CD14-positive monocyte (primary cell): ENCODE results near the gene FAM181A. TPM values are rescaled to one million over a fixed set of nuclear protein-coding genes. Genes with fewer than 3 reads are reported as not detected.

Source experiments
- DNase-seq, 3 donors: peaks; one replicate each; pipeline ENCODE4 v3.0.0-alpha.2; 2011 to 2022
- H2AFZ ChIP-seq: 2 replicates; pipeline ENCODE4 v1.6.0; 2012; ENCODE audit warnings: mild to moderate bottlenecking, low read depth, low read length, inconsistent platforms; ENCODE audit not compliant: insufficient read depth, poor library complexity, severe bottlenecking
- H3K27ac ChIP-seq, 2 donors: 1 replicate in 1 of 2; 2 replicates in 1 of 2; pipeline ENCODE4 v1.5.1; 2012 to 2013; ENCODE audit warnings: low read length in 2 of 2, control low read depth in 1 of 2, inconsistent platforms in 1 of 2, low read depth in 1 of 2, mild to moderate bottlenecking in 1 of 2
- H3K27me3 ChIP-seq, 2 donors: one replicate each; pipeline versions ENCODE4 v1.6.0 to v1.6.1; 2011 to 2013; ENCODE audit warnings: low read length in 2 of 2; ENCODE audit not compliant: control insufficient read depth in 2 of 2, insufficient read depth in 2 of 2
- H3K36me3 ChIP-seq, 2 donors: replicated peaks in 1 of 2; 1 replicate in 1 of 2; 2 replicates in 1 of 2; pipeline versions ENCODE4 v1.5.1 to v1.6.1; 2012 to 2013; ENCODE audit warnings: low read length in 2 of 2, control low read depth in 1 of 2, inconsistent platforms in 1 of 2, mild to moderate bottlenecking in 1 of 2; ENCODE audit not compliant: insufficient read depth in 2 of 2, control insufficient read depth in 1 of 2
- H3K4me1 ChIP-seq, 2 donors: 1 replicate in 1 of 2; 2 replicates in 1 of 2; pipeline versions ENCODE4 v1.5.1 to v1.6.1; 2012 to 2013; ENCODE audit warnings: low read length in 2 of 2, control low read depth in 1 of 2, inconsistent platforms in 1 of 2, mild to moderate bottlenecking in 1 of 2, moderate library complexity in 1 of 2; ENCODE audit not compliant: insufficient read depth in 2 of 2, control insufficient read depth in 1 of 2
- H3K4me2 ChIP-seq: replicated peaks from 2 replicates; pipeline ENCODE3; 2012; ENCODE audit warnings: low read length, moderate library complexity, mild to moderate bottlenecking; ENCODE audit not compliant: poor library complexity, severe bottlenecking; ENCODE audit errors: extremely low read depth
- H3K4me3 ChIP-seq, 3 experiments: fragments of 200-600 bp in 1 of 3; sonication (generic) in 1 of 3; replicated peaks in 1 of 3; 1 replicate in 2 of 3; 2 replicates in 1 of 3; pipeline ENCODE4 v1.5.1; 2011 to 2013; ENCODE audit warnings: low read length in 3 of 3, mild to moderate bottlenecking in 3 of 3, control low read depth in 2 of 3, low read depth in 2 of 3, inconsistent platforms in 1 of 3, moderate library complexity in 1 of 3
- H3K79me2 ChIP-seq: 2 replicates; pipeline ENCODE4 v1.6.0; 2012; ENCODE audit warnings: mild to moderate bottlenecking, control low read depth, inconsistent platforms, low read length, moderate library complexity; ENCODE audit not compliant: insufficient read depth
- H3K9ac ChIP-seq: 2 replicates; pipeline ENCODE4 v1.6.0; 2017; ENCODE audit warnings: low read length, mild to moderate bottlenecking; ENCODE audit not compliant: insufficient read depth, poor library complexity, severe bottlenecking
- H3K9me3 ChIP-seq, 2 donors: replicated peaks in 1 of 2; 1 replicate in 1 of 2; 2 replicates in 1 of 2; pipeline versions ENCODE4 v1.5.1 to v1.6.1; 2012 to 2013; ENCODE audit warnings: low read length in 2 of 2, control low read depth in 1 of 2; ENCODE audit not compliant: control insufficient read depth in 1 of 2, insufficient read depth in 1 of 2
- H4K20me1 ChIP-seq: 2 replicates; pipeline ENCODE4 v1.6.0; 2012; ENCODE audit warnings: mild to moderate bottlenecking, low read length, control low read depth, moderate library complexity; ENCODE audit not compliant: insufficient read depth
- H3K27ac Mint-ChIP-seq, 7 donors: one replicate each; pipeline ENCODE4 v1.8.0; 2020; ENCODE audit warnings: mild to moderate bottlenecking in 7 of 7, mixed read lengths in 7 of 7, moderate library complexity in 6 of 7, inconsistent platforms in 2 of 7
- H3K27me3 Mint-ChIP-seq, 3 donors: one replicate each; pipeline ENCODE4 v1.8.0; 2021 to 2022; ENCODE audit warnings: low read depth in 3 of 3, mild to moderate bottlenecking in 3 of 3, mixed read lengths in 3 of 3, moderate library complexity in 3 of 3, inconsistent platforms in 1 of 3
- H3K36me3 Mint-ChIP-seq, 2 donors: one replicate each; pipeline ENCODE4 v1.8.0; 2020; ENCODE audit warnings: mixed read lengths in 2 of 2, inconsistent platforms in 1 of 2, mild to moderate bottlenecking in 1 of 2
- H3K4me1 Mint-ChIP-seq: one replicate; pipeline ENCODE4 v1.8.0; 2020; ENCODE audit warnings: mild to moderate bottlenecking, mixed read lengths
- H3K4me3 Mint-ChIP-seq, 2 donors: one replicate each; pipeline ENCODE4 v1.8.0; 2020; ENCODE audit warnings: mild to moderate bottlenecking in 2 of 2, mixed read lengths in 2 of 2, moderate library complexity in 1 of 2
- H3K9me3 Mint-ChIP-seq, 7 donors: one replicate each; pipeline ENCODE4 v1.8.0; 2020 to 2022; ENCODE audit warnings: mixed read lengths in 7 of 7, mild to moderate bottlenecking in 6 of 7, moderate library complexity in 6 of 7, inconsistent platforms in 2 of 7
- WGBS: methylation state at CpG from one replicate; pipeline ENCODE4 v1.1.5; 2013; ENCODE audit warnings: missing lambda C conversion rate; ENCODE audit not compliant: insufficient coverage; 5-methylcytosine and 5-hydroxymethylcytosine counted together
- intact Hi-C, 2 donors: fragments of 100-400 bp; cut with micrococcal nuclease; formaldehyde crosslinking; loops; one replicate each; pipeline versions ENCODE4 v1.15.0 to v1.15.1; 2023
- polyA plus RNA-seq, 3 donors: library from polyadenylated mRNA; depleted of rRNA in 1 of 3; unstranded in 2 of 3; stranded (reverse) in 1 of 3; fragments of 300-500 nt in 2 of 3; fragments of >200 nt in 1 of 3; fragmentation: Illumina TruSeq in 2 of 3; gene quantifications; 1 replicate in 2 of 3; 2 replicates in 1 of 3; pipeline ENCODE4 v1.2.3, GENCODE V29; 2012 to 2021
- TF ChIP-seq, protein P1 (sequence below): fragments of 200-600 bp; IDR thresholded peaks from one replicate; pipeline ENCODE4 v1.8.0; 2022; ENCODE audit warnings: antibody characterized with exemption, mild to moderate bottlenecking

Gene FAM181A
- polyA plus RNA-seq, 3 donors: not detected

GRCh38 chr14:93946541-93947090, 19.5 kb downstream of the FAM181A start:
- Histone ChIP-seq H3K36me3 (no peaks in the 10 kb centered on the region), H3K79me2 (no peaks in the 10 kb centered on the region), H4K20me1 (no peaks in the 10 kb centered on the region), H3K27ac (no peak overlapping the region), H3K4me1 (peaks cover under 1 to 1% of the 10 kb centered on the region in 2 donors), H3K9me3 (no peaks in the 10 kb centered on the region), H2AFZ (no peak overlapping the region), H3K9ac (no peak overlapping the region), H3K27me3 (no peaks in the 10 kb centered on the region), H3K4me2 (no peak overlapping the region), H3K4me3 (no peak overlapping the region)
- DNase-seq: no peak
- intact Hi-C loops: no loop called here
- WGBS: 95% methylated on average over 5 of the region's 7 CpGs
- TF ChIP-seq, protein P1, sequence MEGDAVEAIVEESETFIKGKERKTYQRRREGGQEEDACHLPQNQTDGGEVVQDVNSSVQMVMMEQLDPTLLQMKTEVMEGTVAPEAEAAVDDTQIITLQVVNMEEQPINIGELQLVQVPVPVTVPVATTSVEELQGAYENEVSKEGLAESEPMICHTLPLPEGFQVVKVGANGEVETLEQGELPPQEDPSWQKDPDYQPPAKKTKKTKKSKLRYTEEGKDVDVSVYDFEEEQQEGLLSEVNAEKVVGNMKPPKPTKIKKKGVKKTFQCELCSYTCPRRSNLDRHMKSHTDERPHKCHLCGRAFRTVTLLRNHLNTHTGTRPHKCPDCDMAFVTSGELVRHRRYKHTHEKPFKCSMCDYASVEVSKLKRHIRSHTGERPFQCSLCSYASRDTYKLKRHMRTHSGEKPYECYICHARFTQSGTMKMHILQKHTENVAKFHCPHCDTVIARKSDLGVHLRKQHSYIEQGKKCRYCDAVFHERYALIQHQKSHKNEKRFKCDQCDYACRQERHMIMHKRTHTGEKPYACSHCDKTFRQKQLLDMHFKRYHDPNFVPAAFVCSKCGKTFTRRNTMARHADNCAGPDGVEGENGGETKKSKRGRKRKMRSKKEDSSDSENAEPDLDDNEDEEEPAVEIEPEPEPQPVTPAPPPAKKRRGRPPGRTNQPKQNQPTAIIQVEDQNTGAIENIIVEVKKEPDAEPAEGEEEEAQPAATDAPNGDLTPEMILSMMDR: no peak
- Mint-ChIP-seq H3K27ac (no peak overlapping the region), H3K4me3 (no peak overlapping the region), H3K27me3 (peaks cover 0 to 6% (median 0%) of the 10 kb centered on the region in 3 donors), H3K4me1 (peaks cover 2% of the 10 kb centered on the region), H3K9me3 (no peaks in the 10 kb centered on the region), H3K36me3 (peaks cover 8 to 49% of the 10 kb centered on the region in 2 donors)

DNA sequence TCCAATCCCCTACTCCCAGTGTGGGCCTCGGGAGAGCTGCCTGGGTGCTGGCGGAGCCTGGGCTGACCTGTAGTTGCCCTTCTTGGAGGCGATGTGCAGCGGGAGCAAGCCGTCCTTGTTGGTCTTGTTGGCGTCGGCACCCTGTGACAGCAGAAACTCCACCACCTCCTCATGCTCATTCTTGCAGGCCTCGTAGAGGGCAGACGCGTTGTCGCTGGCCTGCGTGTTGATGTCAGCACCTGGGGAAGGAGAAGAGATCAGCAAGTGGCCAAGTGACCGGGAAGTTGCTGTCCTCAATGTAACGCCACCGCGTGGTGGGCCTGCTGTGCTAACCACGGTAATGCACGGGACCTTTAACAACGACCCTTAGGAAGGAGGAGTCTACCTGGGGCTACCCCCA, 20.1 kb downstream of the FAM181A start:
- no peak overlapping the region for H3K27ac Mint-ChIP-seq
- H3K36me3 ChIP-seq: no peaks in the 10 kb centered on the region
- TF ChIP-seq, protein P1: no peak
- intact Hi-C loops: no loop called here
- H4K20me1 ChIP-seq: no peaks in the 10 kb centered on the region
- H3K4me1 Mint-ChIP-seq: peaks cover 8% of the 10 kb centered on the region
- peaks cover 0 to 6% (median 0%) of the 10 kb centered on the region in 3 donors for H3K27me3 Mint-ChIP-seq
- H3K4me3 Mint-ChIP-seq: no peak overlapping the region
- DNase-seq: no peak
- H3K27ac ChIP-seq: no peak overlapping the region
- H2AFZ ChIP-seq: no peak overlapping the region
- H3K9me3 Mint-ChIP-seq: no peaks in the 10 kb centered on the region
- H3K4me3 ChIP-seq: no peak overlapping the region
- H3K79me2 ChIP-seq: no peaks in the 10 kb centered on the region
- H3K27me3 ChIP-seq: no peaks in the 10 kb centered on the region
- H3K4me2 ChIP-seq: no peak overlapping the region
- H3K9me3 ChIP-seq: no peaks in the 10 kb centered on the region
- H3K9ac ChIP-seq: no peak overlapping the region
- peaks cover 3 to 6% of the 10 kb centered on the region in 2 donors for H3K4me1 ChIP-seq
- peaks cover 7 to 45% of the 10 kb centered on the region in 2 donors for H3K36me3 Mint-ChIP-seq
- 98% methylated on average over 8 of the region's 19 CpGs for WGBS
